Sciatic nerve (tissue), 2 donors: ENCODE data around the gene ACSL6. TPM values are rescaled to one million over a fixed set of nuclear protein-coding genes. Genes with fewer than 3 reads are reported as not detected.

Experiments
- ATAC-seq: fragments of 200-7000 bp; cut with Tn5 transposase; one replicate; pipeline ENCODE4 v1.9.1; 2020; ENCODE audit warnings: mild to moderate bottlenecking, moderate library complexity
- DNase-seq: peaks from one replicate; pipeline ENCODE4 v3.0.0-alpha.2; 2020; ENCODE audit warnings: low spot score
- intact Hi-C: fragments of 100-400 bp; cut with DNase I; formaldehyde crosslinking; loops from one replicate; pipeline ENCODE4 v1.14.2; 2022
- total RNA-seq: library from RNA; stranded (reverse); fragmentation: NEBNext Ultra II Directional; extraction: Animal tissue kit (Norgen Biotek cat#: 25700); gene quantifications from one replicate; pipeline ENCODE4 v1.2.1, GENCODE V29; 2021
- donor health status: DM: no; HTN: no; CAD: no.
- donor health status: DM: no; HTN: no; CAD: no.

The ACSL6 gene, protein sequence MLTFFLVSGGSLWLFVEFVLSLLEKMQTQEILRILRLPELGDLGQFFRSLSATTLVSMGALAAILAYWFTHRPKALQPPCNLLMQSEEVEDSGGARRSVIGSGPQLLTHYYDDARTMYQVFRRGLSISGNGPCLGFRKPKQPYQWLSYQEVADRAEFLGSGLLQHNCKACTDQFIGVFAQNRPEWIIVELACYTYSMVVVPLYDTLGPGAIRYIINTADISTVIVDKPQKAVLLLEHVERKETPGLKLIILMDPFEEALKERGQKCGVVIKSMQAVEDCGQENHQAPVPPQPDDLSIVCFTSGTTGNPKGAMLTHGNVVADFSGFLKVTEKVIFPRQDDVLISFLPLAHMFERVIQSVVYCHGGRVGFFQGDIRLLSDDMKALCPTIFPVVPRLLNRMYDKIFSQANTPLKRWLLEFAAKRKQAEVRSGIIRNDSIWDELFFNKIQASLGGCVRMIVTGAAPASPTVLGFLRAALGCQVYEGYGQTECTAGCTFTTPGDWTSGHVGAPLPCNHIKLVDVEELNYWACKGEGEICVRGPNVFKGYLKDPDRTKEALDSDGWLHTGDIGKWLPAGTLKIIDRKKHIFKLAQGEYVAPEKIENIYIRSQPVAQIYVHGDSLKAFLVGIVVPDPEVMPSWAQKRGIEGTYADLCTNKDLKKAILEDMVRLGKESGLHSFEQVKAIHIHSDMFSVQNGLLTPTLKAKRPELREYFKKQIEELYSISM
- 3.3 TPM for total RNA-seq

DNA sequence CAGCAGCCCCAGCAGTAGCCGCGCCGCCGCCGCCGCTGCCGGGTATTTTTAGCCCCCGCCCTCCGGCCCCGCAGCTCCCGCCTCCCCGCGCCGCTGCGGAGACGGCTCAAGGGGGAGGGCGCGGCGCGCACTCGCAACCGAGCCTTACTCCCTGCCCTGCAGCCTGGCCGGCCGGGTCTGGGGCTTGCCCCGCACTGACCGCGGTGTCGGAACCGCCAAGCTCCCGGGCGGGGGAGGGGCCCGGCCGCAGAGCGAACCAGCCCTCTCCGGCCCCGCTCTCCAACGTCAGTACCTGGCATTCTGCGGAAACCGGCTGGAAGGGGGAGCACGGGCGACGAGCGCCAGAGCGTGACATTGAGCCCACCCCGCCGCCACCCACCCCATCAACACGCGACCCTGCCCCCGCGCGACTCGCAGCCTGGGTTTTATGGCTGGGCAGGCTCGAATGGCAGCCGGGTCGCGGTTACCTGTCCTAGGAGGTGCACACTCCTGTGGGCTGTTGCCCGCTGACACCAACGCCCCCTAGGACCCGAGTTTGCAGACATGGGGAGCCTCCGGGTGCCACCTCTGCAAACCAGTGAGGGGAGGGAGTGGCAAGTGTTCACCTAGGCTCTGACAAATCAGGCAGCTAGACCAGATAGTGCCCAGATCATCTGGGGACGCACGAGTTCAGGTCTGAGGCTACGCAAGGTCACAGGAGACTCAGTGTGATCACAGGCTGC, at the start of gene ACSL6:
Gene ACSL6, minus strand, starts transcription at position 37 of the 722 bp plus-strand sequence. CDS start 105 bp downstream, outside the sequence.
- DNase-seq (peak; percentile 31), ATAC-seq (no peak)
- intact Hi-C loops, result loop anchor here (2.0 kb wide), 1 partner anchor 431 kb away; no protein-coding TSS in a partner anchor

DNA sequence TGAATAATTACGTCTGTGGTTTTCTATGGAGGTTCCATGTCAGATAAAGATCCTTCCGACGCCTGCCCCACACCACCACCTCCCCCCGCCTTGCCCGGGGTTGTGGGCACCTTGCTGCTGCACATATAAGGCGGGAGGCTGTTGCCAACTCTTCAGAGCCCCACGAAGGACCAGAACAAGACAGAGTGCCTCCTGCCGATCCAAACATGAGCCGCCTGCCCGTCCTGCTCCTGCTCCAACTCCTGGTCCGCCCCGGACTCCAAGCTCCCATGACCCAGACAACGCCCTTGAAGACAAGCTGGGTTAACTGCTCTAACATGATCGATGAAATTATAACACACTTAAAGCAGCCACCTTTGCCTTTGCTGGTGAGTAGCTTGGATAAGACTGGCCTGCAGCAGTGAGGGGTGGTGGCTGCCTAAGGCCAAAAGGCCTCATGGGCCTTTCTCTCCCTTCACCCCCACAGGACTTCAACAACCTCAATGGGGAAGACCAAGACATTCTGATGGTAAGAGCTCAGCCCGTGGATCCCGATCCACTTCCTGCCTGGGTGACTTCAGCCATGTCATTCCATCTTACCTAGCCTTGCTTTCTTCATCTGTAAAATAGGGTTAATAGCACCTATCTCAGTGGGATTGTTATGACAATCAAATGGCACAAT, 49.2 kb upstream of the ACSL6 start, which contains the start of gene IL3:
Gene IL3, plus strand, starts transcription at position 155 of the 661 bp plus-strand sequence. Its CDS starts 52 bp downstream, at position 207.
- ATAC-seq (no peak), DNase-seq (no peak)
- intact Hi-C loops, result no loop called here

DNA sequence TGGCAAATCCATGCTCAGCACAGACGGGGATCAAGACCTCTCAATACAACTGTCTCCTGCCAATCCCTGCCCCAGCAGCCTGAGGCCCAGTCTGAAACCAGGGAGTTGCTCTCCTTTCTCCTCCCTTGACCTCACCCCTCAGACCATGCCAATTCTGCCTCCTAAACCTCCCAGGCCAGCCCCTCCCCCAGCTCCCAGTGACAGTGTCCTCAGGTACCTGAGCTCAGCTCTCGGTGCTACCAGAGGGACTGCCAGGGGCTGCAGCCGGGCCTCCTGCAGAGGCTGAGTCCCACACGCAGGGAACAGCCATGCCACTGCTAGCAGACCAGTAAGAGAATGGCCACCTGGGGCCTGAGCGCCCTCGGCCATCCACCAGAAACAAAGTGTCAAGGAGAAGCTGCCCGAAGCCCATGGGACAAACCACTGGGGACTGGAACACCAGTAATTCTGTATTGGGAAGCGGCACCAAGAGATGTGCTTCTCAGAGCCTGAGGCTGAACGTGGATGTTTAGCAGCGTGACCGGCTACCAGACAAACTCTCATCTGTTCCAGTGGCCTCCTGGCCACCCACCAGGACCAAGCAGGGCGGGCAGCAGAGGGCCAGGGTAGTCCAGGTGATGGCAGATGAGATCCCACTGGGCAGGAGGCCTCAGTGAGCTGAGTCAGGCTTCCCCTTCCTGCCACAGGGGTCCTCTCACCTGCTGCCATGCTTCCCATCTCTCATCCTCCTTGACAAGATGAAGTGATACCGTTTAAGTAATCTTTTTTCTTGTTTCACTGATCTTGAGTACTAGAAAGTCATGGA, 48.4 kb upstream of the ACSL6 start:
- DNase-seq, result no peak

DNA sequence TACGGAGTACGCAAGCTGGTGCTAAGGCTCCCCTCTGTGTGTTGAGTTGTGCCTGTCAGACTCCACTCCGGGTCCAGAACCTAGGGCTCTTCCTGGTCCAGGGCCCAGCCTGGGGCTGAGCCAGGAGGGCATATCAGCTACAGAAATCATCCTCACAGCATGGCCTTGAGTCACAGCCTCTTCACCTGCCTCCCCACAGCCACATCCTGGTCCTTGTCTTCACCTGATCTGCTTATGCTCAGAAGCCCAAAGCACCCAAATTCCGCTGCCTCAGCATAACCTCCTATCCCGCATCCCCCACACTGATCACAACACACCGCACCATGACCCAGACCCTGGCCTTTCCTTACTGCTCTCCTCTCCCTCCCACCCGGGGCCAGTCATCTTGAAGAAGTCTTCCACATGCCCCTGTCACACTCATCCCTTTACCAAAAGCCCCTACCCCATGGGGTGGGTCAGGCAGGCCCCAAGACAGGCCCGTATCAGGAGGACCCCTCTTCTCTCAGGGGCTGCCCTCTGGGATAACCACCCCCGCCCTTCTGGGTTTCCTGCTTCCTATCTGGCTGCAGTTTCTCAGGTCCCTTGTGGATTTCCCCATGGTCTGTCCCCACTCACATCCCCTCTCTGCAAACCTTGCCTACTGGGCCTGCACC, 47.7 kb upstream of the ACSL6 start:
- peak; percentile 43 for DNase-seq
- ATAC-seq, result no peak
- intact Hi-C loops, result no loop called here

More for the DNA sequence above, 48.4 kb upstream of the ACSL6 start:
- intact Hi-C loops, result no loop called here
- no peak for ATAC-seq

DNA sequence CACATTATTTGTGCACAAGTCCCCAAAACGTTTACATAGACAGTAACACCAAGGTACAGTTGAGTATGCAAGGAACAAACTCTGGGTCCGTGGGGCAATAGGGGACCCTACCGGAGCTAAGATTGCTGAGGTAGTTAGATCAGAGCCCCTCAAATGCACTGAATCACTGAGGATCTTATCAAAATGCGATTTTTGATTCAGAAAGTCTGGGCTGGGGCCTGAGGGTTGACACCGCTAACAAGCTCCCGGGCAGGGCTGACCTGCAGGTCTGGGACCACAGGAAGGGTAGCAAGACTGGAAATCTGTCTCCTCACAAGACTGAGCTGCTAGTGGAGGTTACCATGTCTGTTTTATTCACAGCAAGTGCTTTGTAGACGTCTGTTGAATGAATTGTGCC, 47.2 kb upstream of the ACSL6 start:
- ATAC-seq, result no peak
- intact Hi-C loops, result no loop called here
- no peak for DNase-seq

DNA sequence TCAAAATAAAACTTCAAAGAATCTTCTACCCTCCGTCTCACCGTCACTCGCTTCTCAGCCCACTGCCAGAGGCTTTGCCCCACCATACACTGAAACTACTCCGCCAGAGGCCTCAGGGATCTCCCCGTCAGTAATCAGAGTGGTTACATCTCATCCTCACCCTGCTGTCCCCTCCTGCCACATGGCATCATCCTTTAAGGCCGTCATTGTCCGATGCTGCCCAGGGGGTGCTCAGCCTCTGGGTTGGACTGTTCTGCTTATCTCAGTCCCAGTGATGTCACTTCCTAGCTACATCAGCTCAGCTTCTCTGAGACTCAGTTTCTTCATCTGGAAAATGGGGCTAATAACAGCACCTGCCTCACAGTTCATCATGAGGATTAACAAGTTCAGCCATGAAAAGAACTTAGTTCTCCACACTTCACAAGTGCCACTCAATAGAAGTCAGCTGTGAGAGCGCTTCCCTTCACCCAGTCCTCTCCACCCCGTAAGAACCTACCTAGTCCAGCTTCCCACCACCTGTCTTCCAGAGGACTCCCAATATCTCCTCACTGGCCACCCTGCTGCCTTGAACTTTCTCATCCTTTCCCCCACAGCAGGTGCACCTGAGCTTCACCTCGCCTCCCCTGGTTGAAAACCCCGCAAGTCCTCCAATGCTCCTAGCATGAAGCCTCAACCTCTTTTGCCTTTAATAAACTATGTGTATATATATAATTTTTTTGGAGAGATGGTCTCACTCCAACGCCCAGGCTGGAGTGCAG, 46.2 kb upstream of the ACSL6 start:
- ATAC-seq (no peak), DNase-seq (peak; percentile 41)
- intact Hi-C loops, result no loop called here

GRCh38 chr5:132056610-132057497, 45.4 kb upstream of the ACSL6 start:
- DNase-seq (peak; percentile 43), ATAC-seq (no peak)
- intact Hi-C loops, result no loop called here

DNA sequence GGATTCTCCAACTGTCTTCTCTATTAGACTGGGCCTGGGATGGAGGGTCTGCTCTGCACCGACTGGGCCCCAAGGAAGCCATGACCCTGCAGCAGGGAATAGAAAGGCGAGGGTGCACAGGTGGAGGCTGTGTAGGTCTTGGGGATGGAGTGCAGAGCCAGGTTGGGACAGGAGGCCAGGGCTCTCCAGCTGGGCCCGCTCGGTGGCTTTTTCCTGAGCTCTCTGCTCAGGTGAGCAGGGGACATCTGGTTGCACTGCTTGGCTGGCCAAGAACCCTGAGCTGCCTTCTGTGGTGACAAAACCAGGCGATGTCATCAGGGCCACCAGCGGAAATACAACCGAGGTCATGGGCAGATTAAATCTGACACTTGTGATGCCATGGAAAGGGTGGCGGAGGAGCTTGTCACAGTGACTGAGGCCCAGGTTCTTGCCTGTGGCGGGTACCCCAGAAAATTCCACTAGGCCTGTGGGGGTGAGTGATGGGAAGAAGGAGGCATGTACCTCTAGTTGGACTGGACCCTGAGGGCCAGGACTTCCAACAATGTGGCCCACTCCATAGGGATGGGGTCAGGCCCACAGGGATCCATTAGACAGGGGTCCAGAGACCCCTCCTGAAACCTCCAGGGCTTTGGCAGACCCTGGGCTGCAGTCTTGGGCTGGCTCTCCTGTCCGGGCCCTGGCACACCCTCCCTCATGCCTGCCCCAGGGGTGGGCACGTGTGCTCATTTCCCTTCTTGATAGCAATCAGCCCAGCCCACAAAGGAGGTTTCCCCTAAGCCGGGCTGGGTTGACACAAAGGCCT, 44.6 kb upstream of the ACSL6 start:
- intact Hi-C loops, result no loop called here
- DNase-seq (no peak), ATAC-seq (no peak)

- DNase-seq (no peak), ATAC-seq (no peak)
- intact Hi-C loops, result no loop called here
These were observed 44.0 kb upstream of the ACSL6 start for GRCh38 chr5:132055441-132055807.

DNA sequence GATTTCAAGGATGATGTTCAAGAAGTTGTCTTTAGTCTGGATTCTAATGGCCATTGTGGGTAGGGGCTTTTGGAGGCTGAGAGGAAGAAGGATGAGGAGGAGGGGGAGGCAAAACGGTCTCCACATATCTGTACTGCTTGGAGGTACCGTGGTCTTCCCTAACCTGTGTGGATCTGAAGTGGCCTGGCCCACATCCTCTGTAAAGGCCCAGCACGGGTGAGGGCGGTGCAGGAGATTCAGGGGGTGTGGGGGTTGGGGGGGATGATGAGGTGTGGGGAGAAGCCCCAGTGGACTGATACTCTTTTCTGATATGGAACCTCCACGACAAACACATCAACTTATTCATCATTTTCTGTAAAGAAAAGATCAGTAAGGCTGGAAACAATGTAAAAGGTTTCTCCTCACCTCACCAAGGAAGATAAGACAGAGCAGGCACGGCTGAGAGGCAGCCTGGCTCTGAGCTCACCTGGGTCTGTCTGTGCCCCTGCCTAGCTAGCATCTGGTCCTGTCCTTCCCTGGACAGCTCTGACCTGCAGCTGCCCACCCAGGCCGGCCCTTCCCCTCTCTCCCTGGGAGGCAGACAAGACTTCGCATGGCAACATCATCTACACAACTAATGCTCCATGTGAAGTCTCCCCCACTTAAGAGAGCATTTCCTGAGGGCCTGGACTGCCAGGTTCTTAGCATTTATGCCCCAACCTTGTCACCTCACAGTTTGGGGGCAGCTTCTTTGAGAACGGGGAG, 43.4 kb upstream of the ACSL6 start:
- intact Hi-C loops, result no loop called here
- ATAC-seq (no peak), DNase-seq (no peak)

- ATAC-seq (no peak), DNase-seq (peak; percentile 38)
- intact Hi-C loops, result no loop called here
These were observed 42.7 kb upstream of the ACSL6 start for GRCh38 chr5:132054031-132054696.

GRCh38 chr5:132053483-132053882, 42.0 kb upstream of the ACSL6 start:
- intact Hi-C loops, result no loop called here
- DNase-seq (no peak), ATAC-seq (no peak)

GRCh38 chr5:132052520-132052919, 41.1 kb upstream of the ACSL6 start:
- DNase-seq, result peak; percentile 42
- ATAC-seq, result no peak
- intact Hi-C loops, result no loop called here
